NCI-H128 (cell line): ENCODE data around the gene DYNC1LI1.
"Not testable (repeated sequence)": the region's sequence is repeated elsewhere in the genome, so short reads cannot be mapped to it uniquely, and the experiment has no call there.

ENCODE experiments used
- DNase-seq: peaks from one replicate; lab custom pipeline; 2025; ENCODE audit not compliant: unreplicated experiment; lab: John Stamatoyannopoulos, UW

Gene DYNC1LI1

GRCh38 chr3:32540899-32541298 is 29.8 kb downstream of the DYNC1LI1 start:
- no peak for DNase-seq

- DNase-seq = no peak
Observed at GRCh38 chr3:32532434-32532833, 38.2 kb downstream of the DYNC1LI1 start.

GRCh38 chr3:32531010-32531647 is 39.5 kb downstream of the DYNC1LI1 start:
- DNase-seq = no peak

- DNase-seq = no peak
Observed at GRCh38 chr3:32525720-32526119, 44.9 kb downstream of the DYNC1LI1 start.

- no peak for DNase-seq
Observed at GRCh38 chr3:32522682-32523081, 48.0 kb downstream of the DYNC1LI1 start.

- DNase-seq = not testable (repeated sequence)
Observed at GRCh38 chr3:32518921-32519320, 51.7 kb downstream of the DYNC1LI1 start.

- DNase-seq = not testable (repeated sequence)
Observed at GRCh38 chr3:32516751-32517150, 53.9 kb downstream of the DYNC1LI1 start.

GRCh38 chr3:32511005-32511404 is 59.7 kb downstream of the DYNC1LI1 start:
- no peak for DNase-seq

GRCh38 chr3:32510075-32510724 is 60.5 kb downstream of the DYNC1LI1 start:
- DNase-seq = peak; percentile 45

- DNase-seq = no peak
Observed at GRCh38 chr3:32508711-32509110, 61.9 kb downstream of the DYNC1LI1 start.

- DNase-seq = no peak
Observed at GRCh38 chr3:32506466-32506865, 64.2 kb downstream of the DYNC1LI1 start.

- no peak for DNase-seq
Observed at GRCh38 chr3:32502946-32503286, 67.7 kb downstream of the DYNC1LI1 start.

- DNase-seq = peak; percentile 7
Observed at GRCh38 chr3:32502118-32502945, 68.3 kb downstream of the DYNC1LI1 start, which contains the start of gene CMTM6. Gene CMTM6, minus strand, starts transcription at chr3:32502852. Its CDS starts 107 bp downstream, at chr3:32502745.

GRCh38 chr3:32501783-32502117 is 68.9 kb downstream of the DYNC1LI1 start:
- no peak for DNase-seq

- DNase-seq = no peak
Observed at GRCh38 chr3:32500880-32501782, 69.5 kb downstream of the DYNC1LI1 start.

GRCh38 chr3:32500231-32500630 is 70.4 kb downstream of the DYNC1LI1 start:
- no peak for DNase-seq

GRCh38 chr3:32499585-32499984 is 71.1 kb downstream of the DYNC1LI1 start:
- DNase-seq = no peak

- no peak for DNase-seq
Observed at GRCh38 chr3:32498992-32499391, 71.7 kb downstream of the DYNC1LI1 start.

- DNase-seq = no peak
Observed at GRCh38 chr3:32498252-32498651, 72.4 kb downstream of the DYNC1LI1 start.

- DNase-seq = no peak
Observed at GRCh38 chr3:32495609-32496008, 75.0 kb downstream of the DYNC1LI1 start.

GRCh38 chr3:32495085-32495484 is 75.6 kb downstream of the DYNC1LI1 start:
- DNase-seq = no peak
